AG09309 (cell line): ENCODE measurements around the gene EPHB2.

Experiments
- DNase-seq: peaks from one replicate; pipeline ENCODE4 v3.0.0-alpha.2; 2010; ENCODE audit warnings: low read depth
- H3K4me3 ChIP-seq: 2 replicates; pipeline ENCODE4 v1.5.1; 2011; ENCODE audit warnings: mild to moderate bottlenecking, low read depth, low read length, moderate library complexity; ENCODE audit not compliant: control insufficient read depth
- CTCF ChIP-seq: IDR thresholded peaks from 2 replicates; pipeline ENCODE4 v1.5.1; 2011; ENCODE audit warnings: mild to moderate bottlenecking, low read depth, low read length, inconsistent platforms; ENCODE audit not compliant: insufficient read depth, control insufficient read depth; ENCODE audit errors: missing control alignments

The EPHB2 gene

GRCh38 chr1:22782406-22782805, 71.8 kb downstream of the EPHB2 start:
- DNase-seq: no peak
- TF ChIP-seq CTCF: no peak
- H3K4me3 ChIP-seq: no peak overlapping the region

GRCh38 chr1:22784317-22784716, 73.7 kb downstream of the EPHB2 start:
- H3K4me3 ChIP-seq: no peak overlapping the region
- DNase-seq: no peak
- TF ChIP-seq CTCF: no peak

- DNase-seq: no peak
- no peak for TF ChIP-seq CTCF
- no peak overlapping the region for H3K4me3 ChIP-seq
Observed at GRCh38 chr1:22784737-22785136, 74.1 kb downstream of the EPHB2 start.

- no peak for DNase-seq
- TF ChIP-seq CTCF: no peak
- no peak overlapping the region for H3K4me3 ChIP-seq
Observed at GRCh38 chr1:22786101-22786500, 75.5 kb downstream of the EPHB2 start.

- H3K4me3 ChIP-seq: no peak overlapping the region
- DNase-seq: no peak
- no peak for TF ChIP-seq CTCF
Observed at GRCh38 chr1:22786719-22787489, 76.3 kb downstream of the EPHB2 start.

- TF ChIP-seq CTCF: no peak
- H3K4me3 ChIP-seq: no peak overlapping the region
- no peak for DNase-seq
Observed at GRCh38 chr1:22787636-22788035, 77.0 kb downstream of the EPHB2 start.
